Stimulated activated CD8-positive, alpha-beta memory T cell treated with anti-CD3 and anti-CD28 coated beads, Interleukin-15, amount 100 ng/mL, for 1 hour (primary cell): ENCODE results near the gene ZNF750.

Experiments
- DNase-seq: peaks from one replicate; pipeline ENCODE4 v3.0.0-alpha.2; 2020; ENCODE audit warnings: low read depth

Gene ZNF750

DNA sequence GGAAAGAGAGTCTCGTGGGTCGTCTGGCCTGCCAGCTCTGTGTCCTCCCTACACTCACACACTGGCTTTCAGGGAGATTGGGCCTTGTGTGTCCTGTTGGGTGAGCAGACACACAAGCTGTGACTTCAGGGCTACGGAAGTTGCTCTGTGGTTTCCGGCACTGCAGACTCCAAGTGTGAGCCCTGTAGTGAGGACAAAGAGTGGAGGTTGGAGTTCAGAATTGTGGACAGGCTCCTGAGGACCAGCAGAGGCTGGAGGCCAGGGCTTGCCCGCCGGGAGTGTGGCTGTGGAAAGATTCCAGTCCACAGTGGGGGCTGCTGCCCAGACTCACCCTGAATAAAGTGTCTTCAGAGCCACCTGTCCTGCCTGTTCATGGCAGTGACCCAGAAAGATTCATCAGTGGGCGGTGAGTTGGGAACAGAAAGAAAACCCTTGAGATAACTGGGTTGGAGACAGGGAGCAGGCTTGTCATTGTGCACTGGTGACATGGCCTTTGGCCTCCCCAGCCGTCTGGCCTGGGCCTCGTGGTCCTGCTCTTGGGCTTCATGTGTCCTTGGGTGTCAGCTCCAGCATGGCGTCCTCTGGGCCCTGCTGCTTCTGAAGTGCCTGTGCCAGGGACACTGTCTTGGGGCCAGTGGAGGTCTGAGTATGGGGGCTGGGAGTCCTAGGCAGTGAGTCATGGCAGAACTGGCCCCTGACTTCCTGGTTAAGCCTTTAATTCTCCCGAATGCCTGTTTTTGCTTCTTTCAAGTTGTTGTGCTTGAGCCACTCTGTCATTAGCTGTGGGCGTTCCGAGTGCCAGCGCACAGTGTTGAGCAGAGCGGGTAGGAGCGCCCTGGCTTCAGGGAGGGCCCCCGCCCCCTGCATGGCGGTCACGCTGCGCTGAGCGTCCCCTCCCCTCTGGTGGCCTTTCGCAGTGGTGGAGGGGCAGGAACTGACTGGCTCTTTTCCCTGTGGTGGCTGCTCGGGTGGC, 19.9 kb upstream of the ZNF750 start:
- no peak for DNase-seq

GRCh38 chr17:82858376-82859126, 18.7 kb upstream of the ZNF750 start:
- no peak for DNase-seq

GRCh38 chr17:82856361-82856760, 16.5 kb upstream of the ZNF750 start:
- no peak for DNase-seq

DNA sequence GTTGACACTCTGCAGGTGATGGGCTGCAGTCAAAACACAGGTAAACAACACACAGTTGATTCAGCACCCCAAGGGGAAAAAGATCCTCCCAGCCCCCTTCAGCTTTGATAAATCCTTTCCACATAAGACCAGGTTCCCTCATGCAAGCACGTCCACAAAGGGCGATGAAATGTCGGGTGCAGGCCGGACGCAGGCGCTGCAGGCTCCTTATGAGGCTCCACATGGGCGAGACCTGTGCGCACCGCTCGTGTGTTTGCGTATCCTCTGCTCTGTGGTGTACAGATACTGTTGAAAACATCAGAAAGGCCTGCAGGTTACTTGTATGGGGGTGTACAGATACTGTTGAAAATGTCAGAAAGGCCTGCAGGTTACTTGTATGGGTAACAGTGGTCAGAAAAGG, 14.4 kb upstream of the ZNF750 start:
- DNase-seq, result no peak

- DNase-seq, result no peak
Measured at GRCh38 chr17:82851381-82851780, 11.6 kb upstream of the ZNF750 start.

GRCh38 chr17:82849076-82849945, 9.5 kb upstream of the ZNF750 start:
- DNase-seq, result no peak

DNA sequence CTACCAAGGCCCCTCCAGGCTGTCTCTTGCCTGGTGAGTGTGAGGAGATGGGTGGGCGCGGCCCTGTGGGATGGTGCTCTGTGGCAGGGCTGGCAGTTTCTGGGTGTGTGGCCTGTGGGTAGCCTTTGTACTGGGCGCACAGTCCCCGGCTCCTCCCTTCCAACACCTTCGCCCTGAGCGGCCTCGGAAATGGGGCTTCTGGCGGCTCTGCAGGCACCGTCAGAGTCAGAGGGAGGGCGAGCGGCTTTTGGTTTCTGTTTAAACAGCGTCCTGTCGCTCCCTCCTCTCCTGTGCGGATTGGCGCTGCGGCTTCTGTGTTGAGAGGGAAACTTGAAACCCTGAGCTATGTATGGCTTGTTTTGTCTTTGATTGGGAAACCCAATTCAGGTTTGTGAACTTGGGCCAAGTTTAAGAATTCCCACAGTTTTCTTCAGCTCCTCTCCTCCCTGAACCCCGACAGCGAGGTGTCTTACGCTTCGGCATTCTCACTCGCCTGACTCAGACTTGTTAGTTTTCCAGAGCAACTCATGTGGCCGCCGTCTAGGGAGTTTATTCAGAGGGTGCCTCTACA, 8.3 kb upstream of the ZNF750 start:
- DNase-seq, result no peak

- DNase-seq, result no peak
Measured at GRCh38 chr17:82846061-82846691, 6.4 kb upstream of the ZNF750 start.

GRCh38 chr17:82845163-82845807, 5.5 kb upstream of the ZNF750 start:
- no peak for DNase-seq

DNA sequence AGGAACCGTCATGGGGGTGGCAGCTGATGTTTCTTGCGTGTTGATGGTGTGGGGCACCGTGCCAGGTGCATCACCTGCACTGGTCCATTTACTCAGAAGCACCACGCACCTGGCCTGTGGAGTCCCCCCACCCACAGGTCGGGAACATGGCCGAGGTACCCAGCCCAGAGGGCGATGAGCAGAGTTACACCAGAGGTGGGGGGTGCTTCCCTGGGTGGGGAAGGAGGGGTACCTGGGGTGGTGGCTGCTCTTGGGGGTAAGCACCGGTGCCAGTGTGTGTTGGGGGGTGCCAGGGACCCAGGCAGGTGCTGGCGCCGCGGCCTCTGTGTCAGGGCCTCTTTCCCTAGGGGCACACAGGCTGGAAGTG, 5.0 kb upstream of the ZNF750 start:
- DNase-seq, result no peak

DNA sequence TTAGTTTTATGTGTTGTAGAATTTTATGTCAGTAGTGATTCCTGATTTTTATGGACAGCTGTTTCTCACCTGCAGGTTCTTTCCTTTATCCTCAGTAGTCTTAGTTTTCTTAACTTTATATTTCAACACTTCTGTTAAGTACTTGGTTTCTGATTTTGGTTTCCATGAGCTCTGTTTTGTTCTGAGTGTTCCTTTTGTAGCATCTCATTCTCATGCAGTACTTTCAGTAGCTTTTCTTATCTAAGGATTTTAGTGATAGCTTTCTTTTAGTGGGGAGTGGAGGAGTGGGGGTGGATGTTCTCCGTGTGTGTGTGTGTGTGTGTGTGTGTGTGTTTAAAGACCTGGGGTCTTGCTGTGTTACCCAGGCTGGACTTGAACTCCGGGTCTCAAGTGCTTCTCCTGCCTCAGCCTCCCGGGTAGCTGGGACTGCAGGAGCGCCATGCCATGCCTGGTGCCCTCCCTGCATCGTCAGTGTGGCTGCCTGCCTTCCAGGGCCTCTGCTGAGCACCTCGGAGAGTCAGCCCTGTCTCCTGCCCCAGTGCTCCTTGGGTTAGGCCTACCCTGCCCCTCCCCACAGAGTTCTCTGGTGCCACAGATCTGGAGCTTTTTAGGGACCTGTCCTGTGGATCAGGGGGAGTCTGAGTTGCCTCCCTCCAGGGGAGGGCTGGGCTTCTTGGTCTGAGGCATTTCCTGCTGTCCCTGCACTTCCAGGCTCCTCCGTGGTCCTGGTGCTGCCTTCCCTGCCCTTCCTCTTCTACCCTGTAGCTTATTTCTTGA, 4.3 kb upstream of the ZNF750 start:
- DNase-seq, result no peak

GRCh38 chr17:82841921-82842596, 2.2 kb upstream of the ZNF750 start:
- DNase-seq, result no peak

GRCh38 chr17:82840431-82840831, 609 bp upstream of the ZNF750 start:
- DNase-seq, result no peak

- DNase-seq, result no peak
Measured at GRCh38 chr17:82838386-82839063, 1.3 kb downstream of the ZNF750 start.

DNA sequence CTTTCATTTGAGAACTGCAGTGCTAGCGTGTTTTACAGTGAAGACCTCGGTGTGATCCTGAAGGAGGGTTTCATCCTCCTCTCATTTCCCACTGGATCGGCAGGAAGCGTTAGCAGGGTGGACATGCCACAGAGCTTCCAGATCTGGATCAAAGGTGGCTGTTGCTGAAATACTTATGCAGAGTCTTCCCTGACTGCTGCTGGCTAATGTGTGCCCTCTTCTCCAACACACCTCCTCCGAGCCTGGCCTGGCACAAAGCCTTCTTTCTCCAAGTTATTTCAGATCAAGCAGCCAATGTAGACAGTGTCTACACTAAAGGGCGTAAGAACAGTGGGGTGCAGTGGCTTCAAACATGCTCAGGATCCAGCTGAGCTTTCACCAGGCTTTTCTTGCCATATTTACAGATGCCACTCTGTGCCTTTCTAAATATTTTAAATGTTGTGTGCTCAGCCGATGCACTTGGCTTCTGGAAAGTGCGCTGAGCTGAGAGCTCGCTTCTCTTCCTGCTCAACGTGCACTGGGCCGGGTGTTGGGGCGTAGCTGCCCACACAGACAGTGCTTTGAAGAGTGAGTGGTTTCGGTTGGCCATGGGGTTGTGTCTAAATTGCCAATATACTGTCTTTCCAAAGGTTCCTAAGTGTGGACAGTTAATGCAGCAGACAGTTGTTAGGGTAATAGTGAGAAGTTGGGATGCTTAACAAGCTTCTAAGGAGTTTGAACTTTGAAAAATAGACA, 2.1 kb downstream of the ZNF750 start:
- DNase-seq, result no peak

DNA sequence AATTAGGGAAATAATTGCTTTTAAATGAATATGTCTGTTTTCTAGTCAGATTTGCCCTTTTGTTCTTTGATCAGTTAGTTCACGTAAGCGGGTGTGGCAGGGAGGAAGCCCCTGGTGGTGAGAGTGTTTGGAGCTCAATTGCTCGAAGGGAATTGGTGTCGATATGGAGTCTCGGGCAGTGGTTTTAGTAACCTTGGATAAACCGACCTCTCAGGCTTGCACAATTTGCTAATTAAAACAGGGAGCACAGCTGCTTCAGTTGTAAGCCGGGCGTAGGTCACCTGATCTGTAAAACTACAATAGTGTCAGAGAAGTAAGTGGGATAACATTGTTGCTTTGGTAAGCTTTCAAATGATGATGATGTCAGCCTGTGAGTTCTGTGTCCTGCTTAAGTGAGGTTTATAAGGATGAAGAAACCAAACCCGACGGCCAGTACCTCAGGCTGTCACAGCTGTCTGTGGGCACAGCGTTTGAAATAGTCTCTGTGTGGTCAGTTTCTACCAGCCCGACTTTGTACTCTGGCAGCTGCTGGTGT, 2.9 kb downstream of the ZNF750 start:
- DNase-seq, result no peak

- no peak for DNase-seq
Measured at GRCh38 chr17:82835766-82836512, 3.9 kb downstream of the ZNF750 start.
